Activated naive CD8-positive, alpha-beta T cell treated with anti-CD3 and anti-CD28 coated beads, Interleukin-2, amount 50 U/mL, for 16 hours (primary cell): ENCODE data around the gene TNP2.
A peak's percentile ranks its signal among the peaks of the same experiment; 100 is the strongest.

ENCODE experiments used
- DNase-seq: peaks from one replicate; pipeline ENCODE4 v3.0.0-alpha.2; 2020; ENCODE audit warnings: low read depth, low spot score

TNP2 gene

DNA sequence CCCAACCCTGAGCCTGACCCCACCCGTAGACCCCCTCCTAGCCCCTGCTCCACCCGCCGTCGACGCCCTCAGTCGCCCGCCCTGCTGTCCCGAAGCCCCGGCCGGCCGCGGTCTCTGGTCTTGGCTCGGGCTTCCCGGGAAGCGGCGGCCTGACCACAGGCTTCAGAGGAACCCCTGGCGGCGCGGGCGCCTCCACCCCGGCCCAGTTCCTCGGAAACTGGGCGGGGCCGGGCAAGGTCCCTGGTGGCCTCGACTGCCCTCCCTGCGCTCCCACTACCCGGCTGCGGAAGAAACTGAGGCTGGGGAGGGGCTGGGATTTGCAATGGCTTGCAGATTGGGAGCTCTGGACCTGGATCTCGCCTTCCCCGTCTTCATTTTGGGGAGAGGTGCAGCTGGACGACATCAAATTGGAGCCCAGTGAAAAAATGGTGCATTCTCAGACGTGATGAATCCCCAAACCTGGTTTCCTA is 12.4 kb downstream of the TNP2 start:
- DNase-seq, result no peak

GRCh38 chr16:11255737-11256660 is 13.1 kb downstream of the TNP2 start, which contains the start of gene SOCS1:
SOCS1 (minus strand) TSS chr16:11256204; CDS start chr16:11255478, 726 bp downstream.
- peak; percentile 83 for DNase-seq

DNA sequence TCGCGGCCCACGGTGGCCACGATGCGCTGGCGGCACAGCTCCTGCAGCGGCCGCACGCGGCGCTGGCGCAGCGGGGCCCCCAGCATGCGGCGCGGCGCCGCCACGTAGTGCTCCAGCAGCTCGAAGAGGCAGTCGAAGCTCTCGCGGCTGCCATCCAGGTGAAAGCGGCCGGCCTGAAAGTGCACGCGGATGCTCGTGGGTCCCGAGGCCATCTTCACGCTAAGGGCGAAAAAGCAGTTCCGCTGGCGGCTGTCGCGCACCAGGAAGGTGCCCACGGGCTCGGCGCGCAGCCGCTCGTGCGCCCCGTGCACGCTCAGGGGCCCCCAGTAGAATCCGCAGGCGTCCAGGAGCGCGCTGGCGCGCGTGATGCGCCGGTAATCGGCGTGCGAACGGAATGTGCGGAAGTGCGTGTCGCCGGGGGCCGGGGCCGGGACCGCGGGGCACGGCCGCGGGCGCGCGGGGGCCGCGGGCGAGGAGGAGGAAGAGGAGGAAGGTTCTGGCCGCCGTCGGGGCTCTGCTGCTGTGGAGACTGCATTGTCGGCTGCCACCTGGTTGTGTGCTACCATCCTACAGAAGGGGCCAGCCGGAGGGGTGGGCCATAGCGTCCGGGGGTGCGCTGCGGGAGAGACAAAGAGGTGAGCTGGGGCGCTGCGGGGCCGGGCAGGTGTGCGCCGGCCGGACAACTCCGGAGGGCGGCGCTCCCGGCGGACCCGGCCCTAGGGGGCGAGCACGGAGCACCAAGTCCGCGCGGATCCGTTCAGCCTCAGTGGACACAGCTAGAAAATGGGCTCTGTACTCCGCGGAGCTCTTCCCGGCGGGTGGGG is 14.0 kb downstream of the TNP2 start:
- DNase-seq, result no peak

- DNase-seq, result no peak
Measured at GRCh38 chr16:11253995-11254912, 14.9 kb downstream of the TNP2 start.

- DNase-seq, result no peak
Measured at GRCh38 chr16:11253009-11253994, 15.8 kb downstream of the TNP2 start.

DNA sequence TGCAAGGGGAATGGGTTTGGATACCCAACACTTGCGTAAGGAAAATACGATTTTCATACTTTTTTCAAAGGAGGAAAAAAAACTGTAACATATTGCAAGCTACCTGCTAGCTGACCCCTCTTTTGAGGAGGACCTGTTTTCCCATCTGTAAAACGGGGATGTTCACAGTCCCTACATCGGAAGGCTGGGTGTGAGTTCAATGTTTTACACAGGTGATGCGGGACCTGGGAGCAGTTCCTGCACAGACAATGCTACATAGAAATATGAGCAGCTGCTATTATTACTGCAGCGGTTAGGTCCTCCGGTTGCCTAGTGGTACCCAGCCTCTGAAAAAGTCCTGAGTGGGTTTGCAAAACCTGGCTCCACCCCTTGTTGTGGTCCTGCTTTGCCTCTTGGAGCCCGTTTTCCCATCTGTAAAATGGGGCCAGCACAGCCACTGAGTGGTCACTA is 16.6 kb downstream of the TNP2 start:
- DNase-seq, result no peak

DNA sequence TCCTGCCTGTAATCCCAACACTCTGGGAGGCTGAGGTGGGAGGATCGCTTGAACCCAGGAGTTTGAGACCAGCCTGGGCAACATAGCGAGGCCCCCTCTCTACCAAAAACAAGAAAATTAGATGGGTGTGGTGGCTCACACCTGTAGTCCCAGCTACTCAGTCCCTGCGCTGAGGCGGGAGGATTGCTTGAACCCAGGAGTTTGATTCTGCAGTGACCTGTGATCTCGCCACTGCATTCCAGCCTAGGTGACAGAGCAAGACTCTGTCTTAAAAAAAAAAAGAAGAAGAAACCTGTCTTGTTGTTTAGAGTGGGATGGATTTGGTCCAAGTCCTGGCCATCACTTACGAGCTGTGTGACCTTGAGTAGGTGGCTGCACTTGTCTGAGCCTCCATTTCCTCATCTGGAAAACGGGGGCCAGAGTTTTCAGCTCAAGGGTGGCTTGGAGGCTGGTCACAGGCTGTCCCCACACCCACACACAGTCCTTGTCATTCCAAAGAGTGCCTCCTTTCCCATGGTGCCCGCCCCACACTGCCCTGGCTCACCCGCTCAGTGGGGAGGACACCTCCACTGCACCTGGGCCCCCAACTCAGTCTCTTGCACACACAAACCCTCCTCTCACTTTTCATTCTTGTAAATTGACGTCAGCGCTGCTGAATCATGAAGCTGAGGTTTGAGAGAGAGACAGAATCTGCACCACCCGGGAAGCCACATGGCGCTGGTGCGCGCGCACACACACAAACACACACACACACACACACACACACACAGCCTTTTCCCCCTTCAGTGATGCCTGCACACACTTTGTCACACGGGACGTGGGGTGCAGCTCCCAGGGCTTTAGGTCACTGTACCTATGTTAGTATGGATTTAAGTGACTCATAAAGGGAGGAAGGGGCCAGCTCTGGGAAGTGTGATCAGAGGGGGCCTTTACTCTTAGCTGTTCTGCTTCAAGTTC is 17.3 kb downstream of the TNP2 start:
- DNase-seq, result peak; percentile 70

GRCh38 chr16:11250786-11251524 is 18.2 kb downstream of the TNP2 start:
- DNase-seq, result no peak

DNA sequence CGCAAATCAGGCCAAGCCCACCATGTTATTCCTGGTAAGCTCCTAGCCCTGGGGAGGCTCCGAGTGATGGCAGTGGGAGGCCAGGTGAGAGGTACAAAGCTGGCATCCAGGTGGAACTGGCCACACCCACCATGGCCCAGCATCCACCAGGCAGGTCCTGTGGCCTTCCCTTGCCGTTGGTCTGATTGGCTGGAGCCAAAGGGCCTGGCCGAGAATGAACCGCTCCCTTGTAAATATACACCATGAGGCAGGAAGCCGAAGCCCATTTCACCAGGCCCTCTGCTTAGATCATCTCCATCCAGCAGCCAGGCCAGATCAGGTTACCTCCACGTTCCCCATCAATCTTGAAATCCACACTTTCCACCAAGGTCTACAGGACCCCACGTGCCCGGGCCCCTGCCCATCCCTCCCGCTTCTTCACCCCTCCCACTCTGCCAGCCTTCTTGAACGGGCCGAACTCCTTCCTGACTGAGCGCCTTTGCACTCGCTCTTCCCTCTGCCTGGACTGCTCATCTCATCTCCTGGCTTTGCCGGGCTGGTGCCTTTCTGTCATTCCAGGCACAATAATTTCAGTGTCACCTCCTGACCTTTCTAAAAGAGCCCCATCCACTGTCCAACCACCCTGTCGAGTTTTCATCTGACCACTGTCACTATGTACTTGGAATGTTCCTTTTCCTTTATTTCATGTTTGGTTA is 18.9 kb downstream of the TNP2 start:
- DNase-seq, result no peak

- DNase-seq, result no peak
Measured at GRCh38 chr16:11249233-11250061, 19.7 kb downstream of the TNP2 start.

- no peak for DNase-seq
Measured at GRCh38 chr16:11248133-11248532, 21.0 kb downstream of the TNP2 start.

DNA sequence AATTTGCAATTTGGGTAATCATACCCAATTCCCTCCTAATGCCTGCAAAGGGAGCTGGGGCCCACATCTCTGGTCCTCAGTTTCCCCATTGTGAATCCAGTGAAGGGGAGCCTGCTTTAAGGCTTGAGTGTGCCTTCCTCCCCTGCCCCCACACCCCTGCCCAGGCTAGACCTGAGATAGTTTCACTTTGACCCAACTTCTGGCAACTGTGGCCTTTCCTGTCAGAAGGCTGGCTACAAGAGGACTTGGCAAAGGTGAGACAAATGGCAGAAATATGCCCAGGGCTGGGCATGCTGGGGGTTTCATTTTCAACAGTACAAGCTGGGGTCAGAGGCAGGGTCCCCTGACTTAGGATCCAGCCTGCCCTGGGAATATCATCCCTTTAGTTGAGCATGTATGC is 23.1 kb downstream of the TNP2 start:
- DNase-seq, result no peak

DNA sequence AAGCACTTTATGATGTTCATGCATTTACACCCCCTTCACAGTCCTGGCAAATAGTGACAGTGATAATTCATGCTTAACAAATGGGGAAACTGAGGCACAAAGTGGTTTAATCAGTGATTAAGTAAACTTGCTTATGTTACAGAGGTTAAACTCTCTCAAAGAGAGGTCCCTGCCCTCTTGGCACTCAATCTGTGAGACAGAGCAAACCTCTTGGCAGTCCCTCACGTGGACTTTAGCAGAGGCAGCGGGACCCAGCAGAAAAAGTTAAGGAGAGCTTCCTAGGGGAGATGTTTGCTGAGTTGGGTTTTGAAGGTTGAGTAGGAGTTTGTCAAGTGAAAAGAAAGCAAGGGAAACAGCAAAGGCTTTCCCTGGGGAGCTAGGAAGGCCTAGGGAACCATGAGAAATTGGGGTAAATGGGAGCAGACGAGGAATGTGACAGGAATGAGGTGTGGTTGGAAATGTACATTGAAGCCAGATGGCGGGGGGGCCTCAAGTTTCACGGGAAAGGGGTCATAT is 23.8 kb downstream of the TNP2 start:
- no peak for DNase-seq

GRCh38 chr16:11242658-11243057 is 26.5 kb downstream of the TNP2 start:
- DNase-seq, result no peak

GRCh38 chr16:11241480-11242204 is 27.5 kb downstream of the TNP2 start:
- DNase-seq, result no peak
